ENCODE measurements around the gene SMIM27.

The SMIM27 gene

DNA sequence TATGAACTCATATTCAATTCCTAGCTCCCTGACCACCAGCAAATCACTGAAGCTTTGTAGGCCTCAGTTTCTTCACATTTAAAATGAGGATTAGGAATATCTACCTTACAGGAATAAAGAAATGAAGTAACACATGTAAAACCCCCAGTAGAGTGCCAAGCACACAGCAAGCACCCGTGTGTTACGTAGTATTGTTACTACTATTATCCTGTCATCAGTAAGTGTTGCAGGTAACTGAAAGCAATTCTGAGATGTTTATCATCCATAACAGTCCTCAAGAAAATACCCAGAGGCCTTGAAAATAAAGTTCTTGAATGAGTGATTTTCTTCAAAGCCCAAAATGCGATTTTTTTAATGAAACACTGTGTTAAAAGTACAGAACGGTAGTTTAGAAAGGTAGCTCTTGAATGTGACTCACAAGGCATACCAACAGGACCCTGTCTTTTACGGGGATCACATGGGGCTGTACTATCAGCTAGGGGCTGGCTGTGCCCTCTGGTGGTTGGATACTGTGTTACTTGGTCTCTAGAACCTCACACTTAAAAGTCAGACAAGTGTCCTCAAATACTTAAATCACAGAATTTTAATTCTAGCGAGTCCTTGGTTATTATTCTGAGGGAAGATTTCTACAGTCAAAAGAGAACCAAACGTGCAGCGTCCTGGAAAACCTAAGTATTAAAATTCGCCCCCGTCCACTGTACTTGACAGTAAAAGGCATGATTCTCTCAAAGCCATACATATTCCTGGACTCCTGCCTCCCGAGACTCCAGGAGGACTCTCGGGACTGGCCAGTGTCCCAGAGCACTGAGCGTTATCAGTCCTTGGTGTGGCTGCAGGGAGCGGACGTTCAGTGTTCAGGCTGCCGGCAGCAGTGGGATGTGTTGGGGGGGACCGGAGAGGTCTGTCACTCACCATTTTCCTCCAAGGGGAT is 20.1 kb downstream of the SMIM27 start:
- TF ChIP-seq POLR2AphosphoS5 (IDR thresholded peaks at IDR 0.05; ENCODE audit: low read depth) (no peak), GABPA (IDR thresholded peaks at IDR 0.05; ENCODE audit: low read depth) (no peak)
- TF ChIP-seq, protein P1, sequence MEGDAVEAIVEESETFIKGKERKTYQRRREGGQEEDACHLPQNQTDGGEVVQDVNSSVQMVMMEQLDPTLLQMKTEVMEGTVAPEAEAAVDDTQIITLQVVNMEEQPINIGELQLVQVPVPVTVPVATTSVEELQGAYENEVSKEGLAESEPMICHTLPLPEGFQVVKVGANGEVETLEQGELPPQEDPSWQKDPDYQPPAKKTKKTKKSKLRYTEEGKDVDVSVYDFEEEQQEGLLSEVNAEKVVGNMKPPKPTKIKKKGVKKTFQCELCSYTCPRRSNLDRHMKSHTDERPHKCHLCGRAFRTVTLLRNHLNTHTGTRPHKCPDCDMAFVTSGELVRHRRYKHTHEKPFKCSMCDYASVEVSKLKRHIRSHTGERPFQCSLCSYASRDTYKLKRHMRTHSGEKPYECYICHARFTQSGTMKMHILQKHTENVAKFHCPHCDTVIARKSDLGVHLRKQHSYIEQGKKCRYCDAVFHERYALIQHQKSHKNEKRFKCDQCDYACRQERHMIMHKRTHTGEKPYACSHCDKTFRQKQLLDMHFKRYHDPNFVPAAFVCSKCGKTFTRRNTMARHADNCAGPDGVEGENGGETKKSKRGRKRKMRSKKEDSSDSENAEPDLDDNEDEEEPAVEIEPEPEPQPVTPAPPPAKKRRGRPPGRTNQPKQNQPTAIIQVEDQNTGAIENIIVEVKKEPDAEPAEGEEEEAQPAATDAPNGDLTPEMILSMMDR (IDR thresholded peaks at IDR 0.05; ENCODE audit: insufficient read depth, low read length): peak; percentile 63
- TF ChIP-seq, protein P2, sequence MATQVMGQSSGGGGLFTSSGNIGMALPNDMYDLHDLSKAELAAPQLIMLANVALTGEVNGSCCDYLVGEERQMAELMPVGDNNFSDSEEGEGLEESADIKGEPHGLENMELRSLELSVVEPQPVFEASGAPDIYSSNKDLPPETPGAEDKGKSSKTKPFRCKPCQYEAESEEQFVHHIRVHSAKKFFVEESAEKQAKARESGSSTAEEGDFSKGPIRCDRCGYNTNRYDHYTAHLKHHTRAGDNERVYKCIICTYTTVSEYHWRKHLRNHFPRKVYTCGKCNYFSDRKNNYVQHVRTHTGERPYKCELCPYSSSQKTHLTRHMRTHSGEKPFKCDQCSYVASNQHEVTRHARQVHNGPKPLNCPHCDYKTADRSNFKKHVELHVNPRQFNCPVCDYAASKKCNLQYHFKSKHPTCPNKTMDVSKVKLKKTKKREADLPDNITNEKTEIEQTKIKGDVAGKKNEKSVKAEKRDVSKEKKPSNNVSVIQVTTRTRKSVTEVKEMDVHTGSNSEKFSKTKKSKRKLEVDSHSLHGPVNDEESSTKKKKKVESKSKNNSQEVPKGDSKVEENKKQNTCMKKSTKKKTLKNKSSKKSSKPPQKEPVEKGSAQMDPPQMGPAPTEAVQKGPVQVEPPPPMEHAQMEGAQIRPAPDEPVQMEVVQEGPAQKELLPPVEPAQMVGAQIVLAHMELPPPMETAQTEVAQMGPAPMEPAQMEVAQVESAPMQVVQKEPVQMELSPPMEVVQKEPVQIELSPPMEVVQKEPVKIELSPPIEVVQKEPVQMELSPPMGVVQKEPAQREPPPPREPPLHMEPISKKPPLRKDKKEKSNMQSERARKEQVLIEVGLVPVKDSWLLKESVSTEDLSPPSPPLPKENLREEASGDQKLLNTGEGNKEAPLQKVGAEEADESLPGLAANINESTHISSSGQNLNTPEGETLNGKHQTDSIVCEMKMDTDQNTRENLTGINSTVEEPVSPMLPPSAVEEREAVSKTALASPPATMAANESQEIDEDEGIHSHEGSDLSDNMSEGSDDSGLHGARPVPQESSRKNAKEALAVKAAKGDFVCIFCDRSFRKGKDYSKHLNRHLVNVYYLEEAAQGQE (IDR thresholded peaks at IDR 0.05; ENCODE audit: insufficient replicate concordance, low read depth): no peak
- DNase-seq (ENCODE audit: low read depth in 1 of 2, low spot score in 1 of 2): peak; percentile 66 to 84
- H3K27ac ChIP-seq (replicated peaks): peak overlapping the region; percentile 68
- H3K27me3 ChIP-seq (ENCODE audit: insufficient read depth, poor library complexity, severe bottlenecking): no peaks in the 10 kb centered on the region
- H3K4me3 ChIP-seq (replicated peaks; ENCODE audit: insufficient read depth, low read length): peak overlapping the region; percentile 99

DNA sequence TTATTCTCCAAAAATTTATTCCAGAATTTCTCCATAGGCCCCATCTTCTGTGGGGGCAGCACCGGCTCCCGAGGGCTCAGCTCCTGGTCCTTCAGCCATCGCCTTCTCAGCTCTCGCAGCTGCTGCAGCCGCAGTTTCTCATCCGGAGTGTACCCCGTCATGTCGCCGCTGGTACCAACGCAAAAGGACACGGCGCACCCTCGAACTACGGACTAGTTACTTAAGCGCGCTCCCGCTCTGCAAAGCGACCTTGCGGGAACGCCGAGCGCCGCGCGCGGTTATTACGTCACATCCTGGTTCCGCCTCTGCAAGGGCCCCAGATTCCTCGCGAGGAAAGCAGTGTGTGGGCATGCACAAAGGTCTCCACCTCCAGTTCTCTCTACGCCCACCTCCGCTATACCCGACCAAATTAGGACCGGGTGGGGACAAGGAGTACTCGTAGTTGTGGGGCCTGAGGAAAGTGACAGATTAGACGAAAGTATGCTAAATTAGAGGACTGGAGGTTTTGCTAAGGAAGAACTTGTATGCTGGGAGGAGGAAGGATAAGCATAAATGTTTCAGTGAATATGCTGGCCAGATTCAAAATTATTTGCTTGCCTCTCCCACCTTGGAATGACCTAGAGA is 20.9 kb downstream of the SMIM27 start, which contains the start of gene NDUFB6:
Gene NDUFB6 (minus strand): TSS at position 260 of the 624 bp plus-strand sequence. CDS start 99 bp downstream, at position 161.
- TF ChIP-seq POLR2AphosphoS5 (IDR thresholded peaks at IDR 0.05; ENCODE audit: low read depth): peak; percentile 97
- TF ChIP-seq, protein P1 (IDR thresholded peaks at IDR 0.05; ENCODE audit: insufficient read depth, low read length): no peak
- TF ChIP-seq GABPA (IDR thresholded peaks at IDR 0.05; ENCODE audit: low read depth): peak; percentile 83
- peak within 1 kb of the TSS; percentile 68 for H3K27ac ChIP-seq (replicated peaks)
- peak; percentile 94 to 96 for DNase-seq (ENCODE audit: low read depth in 1 of 2, low spot score in 1 of 2)
- H3K4me3 ChIP-seq (replicated peaks; ENCODE audit: insufficient read depth, low read length): peak within 1 kb of the TSS; percentile 99
- no peaks in the 10 kb centered on the region for H3K27me3 ChIP-seq (ENCODE audit: insufficient read depth, poor library complexity, severe bottlenecking)

DNA sequence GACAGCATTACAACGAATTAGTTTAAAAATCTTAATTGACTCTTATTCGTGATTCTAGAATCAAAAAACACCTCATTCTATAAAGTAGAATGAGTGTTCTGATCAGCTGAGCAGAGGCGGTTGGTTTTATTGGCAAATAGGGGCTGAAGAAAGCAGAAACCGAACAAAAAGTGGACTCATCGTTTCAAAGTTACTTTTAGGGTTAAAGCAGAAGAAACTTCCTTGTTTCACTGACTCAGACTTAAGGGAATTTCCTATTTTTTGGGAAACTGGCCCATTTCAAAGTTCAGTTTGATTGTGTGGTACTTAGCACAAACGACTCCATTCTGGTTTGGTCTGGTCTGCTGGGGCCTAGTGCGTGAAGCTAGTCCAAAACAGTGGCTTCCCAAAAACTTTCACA is 21.7 kb downstream of the SMIM27 start:
- H3K4me3 ChIP-seq (replicated peaks; ENCODE audit: insufficient read depth, low read length): no peak overlapping the region
- TF ChIP-seq SPI1 (IDR thresholded peaks at IDR 0.05; ENCODE audit: borderline replicate concordance, low read depth): no peak
- no peak for TF ChIP-seq POLR2AphosphoS5 (IDR thresholded peaks at IDR 0.05; ENCODE audit: low read depth)
- TF ChIP-seq, protein P1 (IDR thresholded peaks at IDR 0.05; ENCODE audit: insufficient read depth, low read length): no peak
- TF ChIP-seq GABPA (IDR thresholded peaks at IDR 0.05; ENCODE audit: low read depth): no peak
- TF ChIP-seq, protein P2 (IDR thresholded peaks at IDR 0.05; ENCODE audit: insufficient replicate concordance, low read depth): no peak
- H3K27ac ChIP-seq (replicated peaks): no peak overlapping the region; the same call in 1 of the 2 replicates

More for the DNA sequence above, 21.7 kb downstream of the SMIM27 start:
- no peak for DNase-seq (ENCODE audit: low read depth in 1 of 2, low spot score in 1 of 2)
- H3K27me3 ChIP-seq (ENCODE audit: insufficient read depth, poor library complexity, severe bottlenecking): no peaks in the 10 kb centered on the region
